IMR-90 (cell line): ENCODE data around the gene ANKH. TPM values are rescaled to one million over a fixed set of nuclear protein-coding genes. Genes with fewer than 3 reads are reported as not detected.

Experiments
- ATAC-seq: fragments of 200-7000 bp; cut with Tn5 transposase; 2 replicates; pipeline ENCODE4 v1.9.1; 2020; ENCODE audit warnings: low read depth, mild to moderate bottlenecking, moderate library complexity
- BruUV-seq: library from RNA; stranded (reverse); fragments of 400-500 nt; replicated peaks from 2 replicates; lab custom pipeline; 2021; lab: Mats Ljungman, UMichigan
- CTCF ChIA-PET: fragments of 300-600 bp; formaldehyde crosslinking; extraction: SDS; loops from one replicate; lab custom pipeline; 2021; ENCODE audit warnings: antibody characterized with exemption; lab: Yijun Ruan, JAX
- POLR2A ChIA-PET: fragments of 300-600 bp; sonication (Branson Sonifier 250); formaldehyde crosslinking; loops from one replicate; lab custom pipeline; 2022; ENCODE audit warnings: antibody characterized with exemption; ENCODE audit not compliant: unreplicated experiment; lab: Charles Lee
- DNase-seq: peaks from one replicate; pipeline ENCODE4 v3.0.0; 2013
- H2AFZ ChIP-seq: replicated peaks from 2 replicates; pipeline ENCODE3; 2013; ENCODE audit warnings: low read length, mild to moderate bottlenecking; ENCODE audit not compliant: poor library complexity
- H2AK5ac ChIP-seq: 2 replicates; pipeline ENCODE4 v1.6.1; 2013; ENCODE audit warnings: low read depth, low read length, inconsistent platforms
- H2AK9ac ChIP-seq: replicated peaks from 2 replicates; pipeline ENCODE3; 2013; ENCODE audit warnings: mild to moderate bottlenecking, low read depth, low read length, moderate library complexity; ENCODE audit not compliant: poor library complexity
- H2BK120ac ChIP-seq: 2 replicates; pipeline ENCODE4 v1.6.1; 2013; ENCODE audit warnings: low read depth, low read length, inconsistent platforms
- H2BK15ac ChIP-seq: 3 replicates; pipeline ENCODE4 v1.6.1; 2013; ENCODE audit warnings: low read depth, low read length, inconsistent platforms
- H2BK20ac ChIP-seq: 2 replicates; pipeline ENCODE4 v1.6.1; 2013; ENCODE audit warnings: low read depth, mild to moderate bottlenecking, inconsistent platforms, low read length, moderate library complexity
- H2BK5ac ChIP-seq: 2 replicates; pipeline ENCODE4 v1.6.1; 2013; ENCODE audit warnings: mild to moderate bottlenecking, low read depth, low read length, inconsistent platforms; ENCODE audit not compliant: poor library complexity, severe bottlenecking
- H3K14ac ChIP-seq: replicated peaks from 2 replicates; pipeline ENCODE4 v1.6.1; 2013; ENCODE audit warnings: low read depth, low read length, inconsistent platforms
- H3K18ac ChIP-seq: 2 replicates; pipeline ENCODE4 v1.6.1; 2013; ENCODE audit warnings: low read depth, low read length, control low read depth
- H3K23ac ChIP-seq: 2 replicates; pipeline ENCODE4 v1.6.1; 2013; ENCODE audit warnings: low read depth, low read length, inconsistent platforms
- H3K27ac ChIP-seq: 2 replicates; pipeline ENCODE4 v1.5.1; 2013; ENCODE audit warnings: mild to moderate bottlenecking, control low read depth, low read length; ENCODE audit not compliant: insufficient read depth
- H3K27me3 ChIP-seq: 2 replicates; pipeline ENCODE4 v1.6.1; 2013; ENCODE audit warnings: low read length; ENCODE audit not compliant: control insufficient read depth, insufficient read depth
- H3K36me3 ChIP-seq: 2 replicates; pipeline ENCODE4 v1.6.1; 2013; ENCODE audit warnings: low read length, mixed read lengths; ENCODE audit not compliant: control insufficient read depth, insufficient read depth
- H3K4ac ChIP-seq: 2 replicates; pipeline ENCODE4 v1.6.1; 2013; ENCODE audit warnings: low read depth, low read length, inconsistent platforms
- H3K4me1 ChIP-seq: 2 replicates; pipeline ENCODE4 v1.6.1; 2013; ENCODE audit warnings: low read length, mixed read lengths; ENCODE audit not compliant: control insufficient read depth, insufficient read depth
- H3K4me2 ChIP-seq: 2 replicates; pipeline ENCODE4 v1.6.1; 2013; ENCODE audit warnings: low read depth, mild to moderate bottlenecking, control low read depth, low read length, moderate library complexity
- H3K4me3 ChIP-seq: 2 replicates; pipeline ENCODE4 v1.5.1; 2013; ENCODE audit warnings: low read depth, mild to moderate bottlenecking, control low read depth, low read length, moderate library complexity; ENCODE audit not compliant: insufficient read depth
- H3K56ac ChIP-seq: 2 replicates; pipeline ENCODE4 v1.6.1; 2013; ENCODE audit warnings: low read length, inconsistent platforms; ENCODE audit not compliant: insufficient read depth; ENCODE audit errors: extremely low read depth
- H3K79me1 ChIP-seq, 2 experiments: 2 replicates each; pipeline ENCODE4 v1.6.1; 2013; ENCODE audit warnings: low read length in 2 of 2, inconsistent platforms in 1 of 2, low read depth in 1 of 2
- H3K9ac ChIP-seq: 2 replicates; pipeline ENCODE4 v1.6.1; 2013; ENCODE audit warnings: low read depth, low read length, control low read depth
- H3K9me1 ChIP-seq: 2 replicates; pipeline ENCODE4 v1.6.1; 2013; ENCODE audit warnings: low read length, inconsistent platforms; ENCODE audit not compliant: insufficient read depth
- H3K9me3 ChIP-seq: 2 replicates; pipeline ENCODE4 v1.6.1; 2013; ENCODE audit warnings: low read length; ENCODE audit not compliant: control insufficient read depth, insufficient read depth
- H4K20me1 ChIP-seq: 2 replicates; pipeline ENCODE4 v1.6.1; 2013; ENCODE audit warnings: low read length, inconsistent platforms; ENCODE audit not compliant: insufficient read depth
- H4K5ac ChIP-seq: 2 replicates; pipeline ENCODE4 v1.6.1; 2013; ENCODE audit warnings: mild to moderate bottlenecking, low read depth, low read length, control low read depth
- H4K8ac ChIP-seq, 2 experiments: 2 replicates each; pipeline ENCODE4 v1.6.1; 2013; ENCODE audit warnings: low read depth in 2 of 2, low read length in 2 of 2, control low read depth in 1 of 2, inconsistent platforms in 1 of 2
- H4K91ac ChIP-seq: 2 replicates; pipeline ENCODE4 v1.6.1; 2013; ENCODE audit warnings: low read depth, low read length, inconsistent platforms; ENCODE audit not compliant: insufficient read depth
- BHLHE40 ChIP-seq: fragments of 150-350 bp; IDR thresholded peaks from 2 replicates; pipeline ENCODE4 v1.6.1; 2016; ENCODE audit warnings: mild to moderate bottlenecking, low read depth, low read length
- CEBPB ChIP-seq: IDR thresholded peaks from 2 replicates; pipeline ENCODE4 v1.6.1; 2012; ENCODE audit warnings: low read depth, low read length, improper control_type of control experiment
- CHD1 ChIP-seq: IDR thresholded peaks from 2 replicates; pipeline ENCODE4 v1.6.1; 2012; ENCODE audit warnings: low read depth, low read length, improper control_type of control experiment
- FOS ChIP-seq: fragments of 150-350 bp; IDR thresholded peaks from 2 replicates; pipeline ENCODE4 v1.6.1; 2016; ENCODE audit warnings: low read depth, low read length
- MAFK ChIP-seq: IDR thresholded peaks from 2 replicates; pipeline ENCODE4 v1.6.1; 2012; ENCODE audit warnings: low read depth, low read length, improper control_type of control experiment
- MAZ ChIP-seq: IDR thresholded peaks from 2 replicates; pipeline ENCODE4 v1.6.1; 2012; ENCODE audit warnings: low read depth, mild to moderate bottlenecking, low read length, improper control_type of control experiment, moderate library complexity, borderline replicate concordance
- MXI1 ChIP-seq: IDR thresholded peaks from 2 replicates; pipeline ENCODE4 v1.6.1; 2012; ENCODE audit warnings: low read depth, mild to moderate bottlenecking, low read length, moderate library complexity, borderline replicate concordance
- NFE2L2 ChIP-seq: fragments of 150-350 bp; IDR thresholded peaks from 2 replicates; pipeline ENCODE4 v1.6.1; 2016; ENCODE audit warnings: low read depth, mild to moderate bottlenecking, low read length
- RAD21 ChIP-seq: IDR thresholded peaks from 2 replicates; pipeline ENCODE4 v1.6.1; 2012; ENCODE audit warnings: low read length, improper control_type of control experiment
- RCOR1 ChIP-seq: IDR thresholded peaks from 2 replicates; pipeline ENCODE4 v1.6.1; 2012; ENCODE audit warnings: mild to moderate bottlenecking, low read length, improper control_type of control experiment; ENCODE audit not compliant: insufficient replicate concordance
- RFX5 ChIP-seq: IDR thresholded peaks from 2 replicates; pipeline ENCODE4 v1.8.0; 2012; ENCODE audit warnings: low read depth, mild to moderate bottlenecking, low read length, moderate library complexity
- SMC3 ChIP-seq: fragments of 150-350 bp; IDR thresholded peaks from 2 replicates; pipeline ENCODE4 v1.6.1; 2016; ENCODE audit warnings: low read depth, mild to moderate bottlenecking, antibody characterized with exemption, low read length, moderate library complexity
- USF2 ChIP-seq: fragments of 150-350 bp; IDR thresholded peaks from 2 replicates; pipeline ENCODE4 v1.6.1; 2017; ENCODE audit warnings: mild to moderate bottlenecking, antibody characterized with exemption, low read length, low read depth
- WGBS, 2 experiments: methylation state at CpG; one replicate each; pipeline versions ENCODE4 v1.1.5 to v1.1.7; 2013; ENCODE audit warnings: missing lambda C conversion rate in 2 of 2; ENCODE audit not compliant: insufficient read length in 1 of 2; ENCODE audit errors: extremely low coverage in 2 of 2; 5-methylcytosine and 5-hydroxymethylcytosine counted together
- dilution Hi-C: fragments of 300-500 bp; cut with HindIII; formaldehyde crosslinking; loops from one replicate; pipeline ENCODE4 v1.14.3; 2018; ENCODE audit warnings: low sequenced_read_pairs; ENCODE audit not compliant: unreplicated experiment
- in situ Hi-C: fragments of 300-500 bp; cut with MboI; formaldehyde crosslinking; loops from 3 replicates; pipeline ENCODE4 v1.14.3; 2019; ENCODE audit warnings: low sequenced_read_pairs, inconsistent platforms, mixed read lengths
- intact Hi-C: fragments of 100-400 bp; cut with micrococcal nuclease; formaldehyde crosslinking; loops from 2 replicates; pipeline ENCODE4 v1.10.0; 2022
- polyA plus RNA-seq, 3 experiments: library from polyadenylated mRNA; depleted of rRNA; stranded (reverse); fragments of >200 nt; gene quantifications; 2 replicates each; pipeline ENCODE4 v1.2.3, GENCODE V29; 2012; ENCODE audit warnings: low replicate concordance in 1 of 3
- total RNA-seq: library from RNA; depleted of rRNA; stranded (reverse); fragments of >200 nt; gene quantifications from 2 replicates; pipeline ENCODE4 v1.2.3, GENCODE V29; 2012
- TF ChIP-seq, protein P1 (sequence below): fragments of 150-350 bp; IDR thresholded peaks from 2 replicates; pipeline ENCODE4 v1.6.1; 2016; ENCODE audit warnings: low read depth, mild to moderate bottlenecking, low read length, moderate library complexity, borderline replicate concordance

The ANKH gene
- total and polyA plus RNA-seq, 2 of the 4 experiments (the other 2 are of a cell fraction) = 5.2 to 17.2 TPM

GRCh38 chr5:14849516-14850294 lies 21.9 kb downstream of the ANKH start:
- BruUV-seq = no TSS peak
- Histone ChIP-seq H3K23ac (no peak overlapping the region; the same call in 1 of the 2 replicates), H2BK15ac (no peak overlapping the region), H3K9me1 (peaks cover 10% of the 10 kb centered on the region; the same call in 1 of the 2 replicates), H2BK120ac (no peak overlapping the region), H3K9ac (no peak overlapping the region), H4K5ac (no peak overlapping the region), H3K18ac (no peak overlapping the region), H3K79me1 (peaks cover 6 to 10% of the 10 kb centered on the region in 2 experiments; a peak in 3 of 4 replicates), H3K9me3 (no peaks in the 10 kb centered on the region), H3K14ac (no peak overlapping the region), H2BK20ac (no peak overlapping the region), H3K4me1 (no peaks in the 10 kb centered on the region), H2AK9ac (peak overlapping the region; percentile 3), H3K27ac (no peak overlapping the region), H3K4ac (no peak overlapping the region), H2AK5ac (no peak overlapping the region), H3K4me3 (no peak overlapping the region), H3K4me2 (no peak overlapping the region), H3K27me3 (no peaks in the 10 kb centered on the region), H3K36me3 (no peaks in the 10 kb centered on the region), H2BK5ac (no peak overlapping the region), H4K91ac (no peak overlapping the region), H4K20me1 (peaks cover 3% of the 10 kb centered on the region; the same call in 1 of the 2 replicates), H4K8ac (no peak overlapping the region), H3K56ac (no peak overlapping the region), H2AFZ (no peak overlapping the region)
- WGBS, 2 experiments = 92% methylated on average over 8 of the region's 14 CpGs; no CpG with 5 or more reads in 1 of the 2 experiments
- ATAC-seq (no peak), DNase-seq (no peak)
- CTCF ChIA-PET = interaction anchor here (0.6 kb wide), 1 partner anchor 9 kb away, joined by 3 read pairs; no protein-coding TSS in a partner anchor
- dilution Hi-C loops (no loop called here), intact Hi-C loops (no loop called here), in situ Hi-C loops (no loop called here)
- POLR2A ChIA-PET = no interaction called here
- no peak for TF ChIP-seq NFE2L2
- TF ChIP-seq RAD21 = no peak
- no peak for TF ChIP-seq MAFK
- TF ChIP-seq BHLHE40 = no peak
- TF ChIP-seq CHD1 = no peak
- TF ChIP-seq, protein P1, sequence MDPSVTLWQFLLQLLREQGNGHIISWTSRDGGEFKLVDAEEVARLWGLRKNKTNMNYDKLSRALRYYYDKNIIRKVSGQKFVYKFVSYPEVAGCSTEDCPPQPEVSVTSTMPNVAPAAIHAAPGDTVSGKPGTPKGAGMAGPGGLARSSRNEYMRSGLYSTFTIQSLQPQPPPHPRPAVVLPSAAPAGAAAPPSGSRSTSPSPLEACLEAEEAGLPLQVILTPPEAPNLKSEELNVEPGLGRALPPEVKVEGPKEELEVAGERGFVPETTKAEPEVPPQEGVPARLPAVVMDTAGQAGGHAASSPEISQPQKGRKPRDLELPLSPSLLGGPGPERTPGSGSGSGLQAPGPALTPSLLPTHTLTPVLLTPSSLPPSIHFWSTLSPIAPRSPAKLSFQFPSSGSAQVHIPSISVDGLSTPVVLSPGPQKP = no peak
- no peak for TF ChIP-seq RCOR1
- TF ChIP-seq RFX5 = no peak
- TF ChIP-seq USF2 = no peak
- TF ChIP-seq FOS = no peak
- no peak for TF ChIP-seq CEBPB
- no peak for TF ChIP-seq SMC3
- TF ChIP-seq MAZ = no peak
- no peak for TF ChIP-seq MXI1
